ENCODE data around the gene KRTAP10-4. TPM values are rescaled to one million over a fixed set of nuclear protein-coding genes. Genes with fewer than 3 reads are reported as not detected.

The KRTAP10-4 gene
- total and polyA plus RNA-seq, 10 of the 15 experiments (the other 5 are each of a cell fraction or from before 2014, with no cell fraction given) = not detected

- TF ChIP-seq E2F4 (IDR thresholded peaks at IDR 0.05; ENCODE audit: low read depth, low read length) = no peak
- no peak for TF ChIP-seq ZNF687 (IDR thresholded peaks at IDR 0.05)
- no peak for TF ChIP-seq NR2F1 (conservative IDR thresholded peaks at IDR 0.05)
- no peak for TF ChIP-seq TCF12 (IDR thresholded peaks at IDR 0.05; ENCODE audit: low read depth, low read length)
- no peak for TF ChIP-seq PKNOX1 (IDR thresholded peaks at IDR 0.05)
- TF ChIP-seq ZBTB33 (IDR thresholded peaks at IDR 0.05) = no peak
Observed at GRCh38 chr21:44585892-44586291, 12.4 kb downstream of the KRTAP10-4 start (continued).

Measured in GM12878 (cell line).